Calu3 (cell line): ENCODE data around the gene DSCAML1. TPM values are rescaled to one million over a fixed set of nuclear protein-coding genes. Genes with fewer than 3 reads are reported as not detected.

Source experiments
- BruUV-seq: library from RNA; stranded (reverse); fragments of 400-500 nt; replicated peaks from 2 replicates; lab custom pipeline; 2021; lab: Mats Ljungman, UMichigan
- CTCF ChIA-PET: fragments of 300-600 bp; sonication (Branson Sonifier 250); formaldehyde crosslinking; loops from one replicate; lab custom pipeline; 2022; ENCODE audit warnings: antibody characterized with exemption; lab: Charles Lee
- DNase-seq: peaks from one replicate; pipeline ENCODE4 v3.0.0; 2022
- H3K27ac Mint-ChIP-seq: one replicate; pipeline ENCODE4 v1.8.0; 2022; ENCODE audit warnings: mixed read lengths; ENCODE audit not compliant: unreplicated experiment
- H3K27me3 Mint-ChIP-seq: one replicate; pipeline ENCODE4 v1.8.0; 2022; ENCODE audit warnings: mixed read lengths; ENCODE audit not compliant: unreplicated experiment
- H3K36me3 Mint-ChIP-seq: one replicate; pipeline ENCODE4 v1.8.0; 2022; ENCODE audit warnings: mild to moderate bottlenecking, moderate library complexity, mixed read lengths; ENCODE audit not compliant: insufficient read depth, unreplicated experiment
- H3K4me1 Mint-ChIP-seq: one replicate; pipeline ENCODE4 v1.8.0; 2022; ENCODE audit warnings: mild to moderate bottlenecking, low read depth, mixed read lengths; ENCODE audit not compliant: unreplicated experiment
- H3K4me3 Mint-ChIP-seq: one replicate; pipeline ENCODE4 v1.8.0; 2022; ENCODE audit warnings: mild to moderate bottlenecking, low read depth, moderate library complexity, mixed read lengths; ENCODE audit not compliant: unreplicated experiment
- H3K9me3 Mint-ChIP-seq: one replicate; pipeline ENCODE4 v1.8.0; 2022; ENCODE audit warnings: low read depth, mixed read lengths; ENCODE audit not compliant: unreplicated experiment
- intact Hi-C: fragments of 100-400 bp; cut with micrococcal nuclease; formaldehyde crosslinking; loops from one replicate; pipeline ENCODE4 v1.10.0; 2022; ENCODE audit not compliant: unreplicated experiment
- total RNA-seq: library from RNA; stranded (reverse); gene quantifications from 2 replicates; pipeline ENCODE4 v1.2.3, GENCODE V29; 2022
- TF ChIP-seq, protein P1 (sequence below): fragments of 200-600 bp; IDR thresholded peaks from one replicate; pipeline ENCODE4 v1.8.0; 2022; ENCODE audit warnings: antibody characterized with exemption; ENCODE audit not compliant: unreplicated experiment

The DSCAML1 gene
- total RNA-seq, 1 experiment from 2014 or later = 0.07 TPM

DNA sequence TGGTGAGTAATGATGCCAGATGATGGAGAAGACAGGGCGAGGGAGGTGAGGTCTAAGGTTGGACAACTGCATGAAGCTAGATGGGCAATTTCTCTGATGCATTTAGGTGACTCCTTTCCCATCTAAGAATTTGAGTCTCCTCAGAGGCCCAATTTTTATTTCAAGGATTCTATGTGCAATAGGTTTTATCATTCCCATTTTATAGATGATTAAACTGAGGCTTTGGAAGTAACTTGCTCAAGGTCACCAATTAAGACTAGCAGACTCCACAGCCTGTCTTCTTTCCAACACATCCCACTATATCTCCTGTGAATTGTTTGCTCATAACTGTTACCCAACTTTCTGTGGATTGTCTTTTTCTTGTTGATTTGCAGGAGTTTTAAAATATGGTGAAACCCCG, 28.5 kb downstream of the DSCAML1 start:
- H3K36me3 Mint-ChIP-seq = no peaks in the 10 kb centered on the region
- no peaks in the 10 kb centered on the region for H3K9me3 Mint-ChIP-seq
- intact Hi-C loops = no loop called here
- no peak overlapping the region for H3K27ac Mint-ChIP-seq
- TF ChIP-seq, protein P1, sequence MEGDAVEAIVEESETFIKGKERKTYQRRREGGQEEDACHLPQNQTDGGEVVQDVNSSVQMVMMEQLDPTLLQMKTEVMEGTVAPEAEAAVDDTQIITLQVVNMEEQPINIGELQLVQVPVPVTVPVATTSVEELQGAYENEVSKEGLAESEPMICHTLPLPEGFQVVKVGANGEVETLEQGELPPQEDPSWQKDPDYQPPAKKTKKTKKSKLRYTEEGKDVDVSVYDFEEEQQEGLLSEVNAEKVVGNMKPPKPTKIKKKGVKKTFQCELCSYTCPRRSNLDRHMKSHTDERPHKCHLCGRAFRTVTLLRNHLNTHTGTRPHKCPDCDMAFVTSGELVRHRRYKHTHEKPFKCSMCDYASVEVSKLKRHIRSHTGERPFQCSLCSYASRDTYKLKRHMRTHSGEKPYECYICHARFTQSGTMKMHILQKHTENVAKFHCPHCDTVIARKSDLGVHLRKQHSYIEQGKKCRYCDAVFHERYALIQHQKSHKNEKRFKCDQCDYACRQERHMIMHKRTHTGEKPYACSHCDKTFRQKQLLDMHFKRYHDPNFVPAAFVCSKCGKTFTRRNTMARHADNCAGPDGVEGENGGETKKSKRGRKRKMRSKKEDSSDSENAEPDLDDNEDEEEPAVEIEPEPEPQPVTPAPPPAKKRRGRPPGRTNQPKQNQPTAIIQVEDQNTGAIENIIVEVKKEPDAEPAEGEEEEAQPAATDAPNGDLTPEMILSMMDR = no peak
- DNase-seq = no peak
- no TSS peak for BruUV-seq
- H3K4me3 Mint-ChIP-seq = no peak overlapping the region
- CTCF ChIA-PET = no interaction called here
- H3K27me3 Mint-ChIP-seq = peaks cover 29% of the 10 kb centered on the region
- no peaks in the 10 kb centered on the region for H3K4me1 Mint-ChIP-seq

DNA sequence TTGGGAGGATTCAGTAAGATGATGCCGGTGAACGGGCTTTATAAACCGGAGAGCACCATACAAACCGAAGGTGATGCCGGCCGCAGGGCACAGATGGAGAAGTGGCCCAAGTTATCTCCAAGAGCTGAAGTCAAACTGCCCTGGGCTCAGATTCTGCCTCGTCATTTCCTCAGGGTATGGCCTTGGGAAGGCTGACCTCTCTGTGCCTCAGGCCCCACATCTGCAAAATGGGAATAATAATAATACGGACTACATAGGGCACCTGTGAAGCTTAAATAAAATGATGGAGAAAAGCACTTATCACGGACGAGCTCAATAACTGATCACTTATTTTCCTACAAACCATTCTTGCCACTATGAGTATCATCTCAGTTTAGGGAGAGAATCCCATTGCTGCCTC, 29.9 kb downstream of the DSCAML1 start:
- DNase-seq = no peak
- TF ChIP-seq, protein P1 = no peak
- Mint-ChIP-seq H3K4me3 (no peak overlapping the region), H3K27me3 (peaks cover 27% of the 10 kb centered on the region), H3K36me3 (no peaks in the 10 kb centered on the region), H3K4me1 (no peaks in the 10 kb centered on the region), H3K9me3 (no peaks in the 10 kb centered on the region), H3K27ac (no peak overlapping the region)
- CTCF ChIA-PET = no interaction called here
- intact Hi-C loops = no loop called here
- no TSS peak for BruUV-seq

GRCh38 chr11:117766576-117766975, 30.4 kb downstream of the DSCAML1 start:
- Mint-ChIP-seq H3K4me3 (no peak overlapping the region), H3K36me3 (no peaks in the 10 kb centered on the region), H3K27ac (no peak overlapping the region), H3K27me3 (peaks cover 27% of the 10 kb centered on the region), H3K4me1 (no peaks in the 10 kb centered on the region), H3K9me3 (no peaks in the 10 kb centered on the region)
- DNase-seq = no peak
- intact Hi-C loops = no loop called here
- no TSS peak for BruUV-seq
- CTCF ChIA-PET = no interaction called here
- TF ChIP-seq, protein P1 = no peak

GRCh38 chr11:117766026-117766425, 31.0 kb downstream of the DSCAML1 start:
- intact Hi-C loops = no loop called here
- Mint-ChIP-seq H3K4me1 (no peaks in the 10 kb centered on the region), H3K4me3 (no peak overlapping the region), H3K9me3 (no peaks in the 10 kb centered on the region), H3K27ac (no peak overlapping the region), H3K36me3 (no peaks in the 10 kb centered on the region), H3K27me3 (peaks cover 27% of the 10 kb centered on the region)
- no peak for DNase-seq
- TF ChIP-seq, protein P1 = no peak
- BruUV-seq = no TSS peak
- CTCF ChIA-PET = interaction anchor here (0.6 kb wide), 1 partner anchor 1055 kb away, joined by 5 read pairs; no protein-coding TSS in a partner anchor
